ENCODE data around the gene NFIA. TPM values are rescaled to one million over a fixed set of nuclear protein-coding genes. Genes with fewer than 3 reads are reported as not detected.

NFIA gene
- total RNA-seq, 1 experiment from 2014 or later = 0.35 TPM

- Histone ChIP-seq H3K4ac (ENCODE audit: low read depth, low read length) (no peak overlapping the region), H3K27me3 (ENCODE audit: insufficient read depth, low read length) (peaks cover 36% of the 10 kb centered on the region; the same call in 1 of the 2 replicates), H4K5ac (ENCODE audit: insufficient read length, low read depth, low read length) (no peak overlapping the region), H2BK20ac (ENCODE audit: low read depth, low read length, poor library complexity, severe bottlenecking) (no peak overlapping the region), H3K79me2 (ENCODE audit: insufficient read depth, low read length) (no peaks in the 10 kb centered on the region), H4K20me1 (ENCODE audit: control insufficient read depth, insufficient read depth, insufficient read length) (no peaks in the 10 kb centered on the region), H2AK5ac (ENCODE audit: insufficient read length, low read length) (no peak overlapping the region), H4K91ac (ENCODE audit: insufficient read length, low read depth, low read length) (no peak overlapping the region), H3K4me2 (ENCODE audit: insufficient read depth, insufficient read length, low read length) (peak overlapping the region; percentile 95), H3K9me3 (ENCODE audit: control insufficient read depth, low read depth, low read length) (no peaks in the 10 kb centered on the region), H2AFZ (ENCODE audit: low read length) (no peak overlapping the region), H2BK15ac (ENCODE audit: low read depth, low read length) (no peak overlapping the region), H3K23ac (ENCODE audit: insufficient read length, low read depth, low read length) (no peak overlapping the region), H3K18ac (ENCODE audit: insufficient read length, low read depth, low read length) (no peak overlapping the region), H2BK120ac (ENCODE audit: low read depth, low read length, poor library complexity, severe bottlenecking) (no peak overlapping the region), H3T11ph (ENCODE audit: low read length) (no peak overlapping the region), H3K9ac (ENCODE audit: extremely low read depth, insufficient read length, low read length) (no peak overlapping the region), H2BK5ac (ENCODE audit: insufficient read length, low read length) (no peak overlapping the region), H2BK12ac (ENCODE audit: insufficient read length, low read depth, low read length) (no peak overlapping the region), H3K23me2 (ENCODE audit: insufficient read length, low read depth, low read length, poor library complexity, severe bottlenecking) (peaks cover 27% of the 10 kb centered on the region), H3K14ac (ENCODE audit: insufficient read depth, low read length) (no peak overlapping the region), H3K4me1 (ENCODE audit: insufficient read depth, low read length) (peaks cover 12% of the 10 kb centered on the region; the same call in 1 of the 2 replicates), H3K56ac (ENCODE audit: insufficient read length, low read depth, low read length) (no peak overlapping the region), H3K27ac (ENCODE audit: insufficient read length, low read depth, low read length) (no peak overlapping the region), H4K8ac (replicated peaks; ENCODE audit: insufficient read length, low read depth, low read length) (no peak overlapping the region), H3K79me1 (ENCODE audit: insufficient read depth, low read depth, low read length, poor library complexity, severe bottlenecking) (no peaks in the 10 kb centered on the region)
- H3K36me3 Mint-ChIP-seq (ENCODE audit: insufficient read depth in 1 of 3, low read depth in 3 of 3) = peaks cover 0 to 3% (median 0%) of the 10 kb centered on the region in 3 experiments; a peak in 2 of 7 replicates
- H3K27me3 Mint-ChIP-seq (ENCODE audit: low read depth) = peaks cover 81% of the 10 kb centered on the region
- H3K27ac Mint-ChIP-seq = no peak overlapping the region
- no CpG with 5 or more reads among the region's 8 CpGs for WGBS (ENCODE audit: extremely low coverage, insufficient read length, low lambda C conversion rate)
- H3K9me3 Mint-ChIP-seq = peaks cover 0 to 3% of the 10 kb centered on the region in 2 experiments; a peak in 3 of 5 replicates
- TF ChIP-seq, protein P1, sequence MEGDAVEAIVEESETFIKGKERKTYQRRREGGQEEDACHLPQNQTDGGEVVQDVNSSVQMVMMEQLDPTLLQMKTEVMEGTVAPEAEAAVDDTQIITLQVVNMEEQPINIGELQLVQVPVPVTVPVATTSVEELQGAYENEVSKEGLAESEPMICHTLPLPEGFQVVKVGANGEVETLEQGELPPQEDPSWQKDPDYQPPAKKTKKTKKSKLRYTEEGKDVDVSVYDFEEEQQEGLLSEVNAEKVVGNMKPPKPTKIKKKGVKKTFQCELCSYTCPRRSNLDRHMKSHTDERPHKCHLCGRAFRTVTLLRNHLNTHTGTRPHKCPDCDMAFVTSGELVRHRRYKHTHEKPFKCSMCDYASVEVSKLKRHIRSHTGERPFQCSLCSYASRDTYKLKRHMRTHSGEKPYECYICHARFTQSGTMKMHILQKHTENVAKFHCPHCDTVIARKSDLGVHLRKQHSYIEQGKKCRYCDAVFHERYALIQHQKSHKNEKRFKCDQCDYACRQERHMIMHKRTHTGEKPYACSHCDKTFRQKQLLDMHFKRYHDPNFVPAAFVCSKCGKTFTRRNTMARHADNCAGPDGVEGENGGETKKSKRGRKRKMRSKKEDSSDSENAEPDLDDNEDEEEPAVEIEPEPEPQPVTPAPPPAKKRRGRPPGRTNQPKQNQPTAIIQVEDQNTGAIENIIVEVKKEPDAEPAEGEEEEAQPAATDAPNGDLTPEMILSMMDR (conservative IDR thresholded peaks at IDR 0.05) = no peak
- DNase-seq = no peak
- peaks cover 45 to 52% of the 10 kb centered on the region in 2 experiments for H3K4me1 Mint-ChIP-seq
- H3K4me3 Mint-ChIP-seq = peak overlapping the region; percentile 54 to 80
Measured at GRCh38 chr1:61081144-61081685, 1.1 kb upstream of the NFIA start.

Measured in H9 (cell line).